ENCODE measurements around the gene RAB27A.

GRCh38 chr15:55266547-55266946, 23.1 kb downstream of the RAB27A start:
- TF ChIP-seq CTCF (IDR thresholded peaks at IDR 0.05) (no peak), POLR2A (IDR thresholded peaks at IDR 0.05) (no peak)
